Body of pancreas (tissue), 4 donors: ENCODE measurements around the gene ZFR. TPM values are rescaled to one million over a fixed set of nuclear protein-coding genes. Genes with fewer than 3 reads are reported as not detected.

ENCODE experiments used
- ATAC-seq: fragments of 150-250 bp; one replicate; pipeline ENCODE4 v1.9.1; 2016
- DNase-seq, 4 donors: peaks; one replicate each; pipeline ENCODE4 v3.0.0-alpha.2; 2019
- H3K27ac ChIP-seq, 4 donors: fragments of 200-600 bp; sonication (generic); 1 replicate in 3 of 4; 2 replicates in 1 of 4; pipeline versions ENCODE4 v1.5.1 to v1.6.1; 2016 to 2019; ENCODE audit warnings: mild to moderate bottlenecking in 1 of 4, mixed read lengths in 1 of 4, moderate library complexity in 1 of 4
- H3K27me3 ChIP-seq, 2 donors: fragments of 200-600 bp; sonication (generic); one replicate each; pipeline ENCODE4 v1.6.0; 2016; ENCODE audit warnings: mild to moderate bottlenecking in 1 of 2
- H3K36me3 ChIP-seq, 2 donors: fragments of 200-600 bp; sonication (generic); replicated peaks in 1 of 2; 2 replicates each; pipeline ENCODE4 v1.5.1; 2016; ENCODE audit warnings: low read depth in 2 of 2; ENCODE audit not compliant: insufficient read depth in 1 of 2
- H3K4me1 ChIP-seq: fragments of 200-600 bp; sonication (generic); one replicate; pipeline ENCODE4 v1.6.0; 2016
- H3K4me3 ChIP-seq, 2 donors: fragments of 200-600 bp; sonication (generic); 1 replicate in 1 of 2; 2 replicates in 1 of 2; pipeline ENCODE4 v1.5.1; 2016 to 2019
- H3K9me3 ChIP-seq, 3 donors: fragments of 200-600 bp; sonication (generic); 1 replicate in 2 of 3; 2 replicates in 1 of 3; pipeline ENCODE4 v1.5.1; 2016
- POLR2A ChIP-seq, 3 donors: fragments of 450-650 bp; IDR thresholded peaks; one replicate each; pipeline ENCODE4 v1.6.1; 2016; ENCODE audit warnings: antibody characterized with exemption in 3 of 3, mild to moderate bottlenecking in 2 of 3
- WGBS, 2 donors: methylation state at CpG; one replicate each; pipeline ENCODE4 v1.1.5; 2017; 5-methylcytosine and 5-hydroxymethylcytosine counted together
- intact Hi-C: fragments of 100-400 bp; cut with DNase I; formaldehyde crosslinking; loops from one replicate; pipeline ENCODE4 v1.15.1; 2023
- total RNA-seq, 2 donors: library from RNA; depleted of rRNA; stranded (reverse); fragments of >200 nt; gene quantifications; one replicate each; pipeline ENCODE4 v1.1.0, GENCODE V29; 2016
- TF ChIP-seq, protein P1 (sequence below), 7 experiments: fragments of 450-650 bp in 4 of 7; fragments of 200-600 bp in 3 of 7; sonication (generic) in 3 of 7; IDR thresholded peaks; one replicate each; pipeline ENCODE4 v1.5.1; 2016 to 2019; ENCODE audit warnings: antibody characterized with exemption in 7 of 7

The ZFR gene
- total RNA-seq, 2 donors from 2014 or later = 25.1 to 48.0 TPM

- intact Hi-C loops = no loop called here
- H3K4me1 ChIP-seq = peaks cover 26% of the 10 kb centered on the region
- TF ChIP-seq, protein P1, sequence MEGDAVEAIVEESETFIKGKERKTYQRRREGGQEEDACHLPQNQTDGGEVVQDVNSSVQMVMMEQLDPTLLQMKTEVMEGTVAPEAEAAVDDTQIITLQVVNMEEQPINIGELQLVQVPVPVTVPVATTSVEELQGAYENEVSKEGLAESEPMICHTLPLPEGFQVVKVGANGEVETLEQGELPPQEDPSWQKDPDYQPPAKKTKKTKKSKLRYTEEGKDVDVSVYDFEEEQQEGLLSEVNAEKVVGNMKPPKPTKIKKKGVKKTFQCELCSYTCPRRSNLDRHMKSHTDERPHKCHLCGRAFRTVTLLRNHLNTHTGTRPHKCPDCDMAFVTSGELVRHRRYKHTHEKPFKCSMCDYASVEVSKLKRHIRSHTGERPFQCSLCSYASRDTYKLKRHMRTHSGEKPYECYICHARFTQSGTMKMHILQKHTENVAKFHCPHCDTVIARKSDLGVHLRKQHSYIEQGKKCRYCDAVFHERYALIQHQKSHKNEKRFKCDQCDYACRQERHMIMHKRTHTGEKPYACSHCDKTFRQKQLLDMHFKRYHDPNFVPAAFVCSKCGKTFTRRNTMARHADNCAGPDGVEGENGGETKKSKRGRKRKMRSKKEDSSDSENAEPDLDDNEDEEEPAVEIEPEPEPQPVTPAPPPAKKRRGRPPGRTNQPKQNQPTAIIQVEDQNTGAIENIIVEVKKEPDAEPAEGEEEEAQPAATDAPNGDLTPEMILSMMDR (IDR thresholded peaks at IDR 0.05) = no peak
- TF ChIP-seq POLR2A (IDR thresholded peaks at IDR 0.05) = no peak
Observed at GRCh38 chr5:32330126-32330971, 114.2 kb downstream of the ZFR start.

DNA sequence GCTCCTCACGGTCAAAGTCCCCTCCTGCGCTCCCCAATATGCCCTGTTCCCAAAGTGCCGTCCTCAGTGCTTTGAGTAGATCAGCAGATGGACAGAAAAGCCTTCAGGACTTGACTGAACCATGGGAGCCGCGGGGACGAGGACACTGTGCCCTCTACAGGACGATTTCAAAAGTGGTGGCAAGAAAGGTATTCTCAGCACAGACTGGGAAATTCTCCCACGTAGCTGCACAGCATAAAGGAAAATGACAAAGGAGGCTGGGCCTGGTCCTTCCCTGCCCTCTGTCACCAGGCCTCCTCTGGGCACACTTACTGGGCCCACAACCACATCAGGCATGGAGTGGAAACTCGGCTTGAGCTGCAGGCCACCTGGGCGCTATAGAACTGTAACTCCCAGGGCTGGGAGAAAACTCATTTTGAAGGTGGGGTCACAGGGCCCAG is 115.1 kb downstream of the ZFR start:
- 24 to 26% methylated on average over 6 to 10 of the region's 10 CpGs for WGBS, 2 donors
- H3K27ac ChIP-seq = peak overlapping the region; percentile 58 to 80 (median 77)
- H3K27me3 ChIP-seq = no peaks in the 10 kb centered on the region
- TF ChIP-seq, protein P1 (IDR thresholded peaks at IDR 0.05) = peak; percentile 44 to 86 (median 79)
- TF ChIP-seq POLR2A (IDR thresholded peaks at IDR 0.05) = no peak
- H3K4me1 ChIP-seq = peaks cover 26% of the 10 kb centered on the region
- ATAC-seq (peak; percentile 70), DNase-seq (peak; percentile 76 to 77 (median 77))
- no peak overlapping the region for H3K4me3 ChIP-seq
- H3K36me3 ChIP-seq = no peaks in the 10 kb centered on the region
- H3K9me3 ChIP-seq = no peaks in the 10 kb centered on the region
- intact Hi-C loops = no loop called here

More at GRCh38 chr5:32330126-32330971, 114.2 kb downstream of the ZFR start:
- no peaks in the 10 kb centered on the region for H3K9me3 ChIP-seq
- H3K36me3 ChIP-seq = no peaks in the 10 kb centered on the region
- peak overlapping the region; percentile 58 to 80 (median 77) for H3K27ac ChIP-seq
- DNase-seq (peak in 1 of 4 donors; percentile 20), ATAC-seq (no peak)
- 38 to 46% methylated on average over 8 to 11 of the region's 11 CpGs for WGBS, 2 donors
- no peak overlapping the region for H3K4me3 ChIP-seq
- H3K27me3 ChIP-seq = no peaks in the 10 kb centered on the region

DNA sequence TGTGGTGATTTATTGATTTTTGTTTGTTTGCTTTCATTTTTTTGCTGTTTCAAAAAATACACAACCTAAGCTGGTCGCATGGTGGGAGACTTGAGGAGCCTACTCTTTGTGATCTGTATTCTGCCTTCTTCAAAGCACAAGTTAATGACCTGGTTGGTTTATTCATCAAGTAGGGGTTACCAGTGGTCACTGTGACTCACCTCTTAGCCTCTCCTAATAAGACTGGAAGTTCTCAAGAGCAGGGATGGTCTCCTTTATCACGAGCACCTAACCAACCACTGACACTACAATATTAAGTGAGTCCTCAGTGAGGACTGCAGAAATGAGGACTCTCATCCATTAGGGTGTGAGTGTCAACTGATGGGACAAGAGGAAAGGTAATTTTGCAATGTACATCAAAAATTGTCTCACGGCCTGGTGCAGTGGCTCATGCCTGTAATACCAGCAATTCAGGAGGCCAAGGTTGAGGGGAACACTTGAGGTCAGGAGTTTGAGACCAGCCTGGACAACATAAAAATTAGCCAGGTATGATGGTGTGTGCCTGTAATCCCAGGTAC is 118.2 kb downstream of the ZFR start:
- 41 to 56% methylated on average over 3 of the region's 3 CpGs for WGBS, 2 donors
- no peaks in the 10 kb centered on the region for H3K36me3 ChIP-seq
- TF ChIP-seq POLR2A (IDR thresholded peaks at IDR 0.05) = no peak
- TF ChIP-seq, protein P1 (IDR thresholded peaks at IDR 0.05) = no peak

DNA sequence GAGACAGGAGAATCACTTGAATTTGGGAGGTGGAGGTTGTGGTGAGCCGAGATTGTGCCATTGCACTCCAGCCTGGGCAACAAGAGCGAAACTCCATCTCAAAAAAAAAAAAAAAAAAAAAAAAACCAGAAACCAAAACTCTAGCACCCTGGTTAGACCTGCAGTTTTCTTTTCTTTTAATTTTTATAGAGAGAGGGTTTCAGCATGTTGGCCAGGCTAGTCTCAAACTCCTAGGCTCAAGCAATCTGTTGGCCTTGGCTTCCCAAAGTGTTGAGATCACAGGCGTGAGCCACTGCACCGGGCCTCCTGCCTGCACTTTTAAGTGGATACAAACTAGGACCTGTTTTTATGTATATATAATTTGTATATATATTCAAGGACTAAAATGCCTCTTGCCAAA is 118.9 kb downstream of the ZFR start:
- 67 to 71% methylated on average over 4 of the region's 4 CpGs for WGBS, 2 donors
- DNase-seq (no peak), ATAC-seq (no peak)
- intact Hi-C loops = no loop called here
- Histone ChIP-seq H3K4me3 (no peak overlapping the region), H3K9me3 (no peaks in the 10 kb centered on the region), H3K27ac (peak overlapping the region in 1 of 4 donors; percentile 42), H3K27me3 (no peaks in the 10 kb centered on the region), H3K4me1 (peaks cover 26% of the 10 kb centered on the region), H3K36me3 (no peaks in the 10 kb centered on the region)
- TF ChIP-seq POLR2A (IDR thresholded peaks at IDR 0.05) = no peak
- TF ChIP-seq, protein P1 (IDR thresholded peaks at IDR 0.05) = no peak

More for the DNA sequence above, 118.2 kb downstream of the ZFR start:
- H3K4me1 ChIP-seq = peaks cover 26% of the 10 kb centered on the region
- H3K27ac ChIP-seq = peak overlapping the region in 2 of 4 donors; percentile 24 to 42
- ATAC-seq = no peak
- no peak for DNase-seq
- no peaks in the 10 kb centered on the region for H3K9me3 ChIP-seq
- H3K27me3 ChIP-seq = no peaks in the 10 kb centered on the region
- intact Hi-C loops = no loop called here
- no peak overlapping the region for H3K4me3 ChIP-seq
